Parathyroid adenoma (tissue), 2 donors: Measurements from ENCODE around the gene RPL27.
A peak's percentile ranks its signal among the peaks of the same experiment; 100 is the strongest.
"Not testable (repeated sequence)": the region's sequence is repeated elsewhere in the genome, so short reads cannot be mapped to it uniquely, and the experiment has no call there.

ENCODE experiments used
- H2AFZ ChIP-seq: fragments of 300-600 bp; sonication (generic); one replicate; pipeline ENCODE4 v1.7.0; 2017; ENCODE audit warnings: antibody characterized with exemption, mild to moderate bottlenecking
- H3K27ac ChIP-seq: fragments of 300-600 bp; sonication (generic); one replicate; pipeline ENCODE4 v1.7.0; 2017
- H3K27me3 ChIP-seq: fragments of 300-600 bp; sonication (generic); one replicate; pipeline ENCODE4 v1.7.0; 2017; ENCODE audit warnings: low read length; ENCODE audit not compliant: control insufficient read depth, insufficient read depth
- H3K36me3 ChIP-seq: fragments of 300-600 bp; sonication (generic); one replicate; pipeline ENCODE4 v1.7.0; 2017; ENCODE audit warnings: low read length; ENCODE audit not compliant: control insufficient read depth, insufficient read depth
- H3K4me1 ChIP-seq: fragments of 300-600 bp; sonication (generic); one replicate; pipeline ENCODE4 v1.7.0; 2017; ENCODE audit warnings: control low read depth
- H3K4me2 ChIP-seq: fragments of 300-600 bp; sonication (generic); one replicate; pipeline ENCODE4 v1.7.0; 2017; ENCODE audit warnings: low read length
- H3K4me3 ChIP-seq: fragments of 300-600 bp; sonication (generic); one replicate; pipeline ENCODE4 v1.7.0; 2017; ENCODE audit warnings: low read depth, low read length
- H3K79me2 ChIP-seq: fragments of 300-600 bp; sonication (generic); one replicate; pipeline ENCODE4 v1.7.0; 2017; ENCODE audit warnings: control low read depth
- H3K9ac ChIP-seq: fragments of 300-600 bp; sonication (generic); one replicate; pipeline ENCODE4 v1.7.0; 2017; ENCODE audit warnings: mild to moderate bottlenecking
- H3K9me3 ChIP-seq: fragments of 300-600 bp; sonication (generic); one replicate; pipeline ENCODE4 v1.7.0; 2017; ENCODE audit warnings: low read length; ENCODE audit not compliant: control insufficient read depth
- TF ChIP-seq, protein P1 (sequence below): fragments of 300-600 bp; sonication (generic); IDR thresholded peaks from one replicate; pipeline ENCODE4 v1.7.0; 2017; ENCODE audit warnings: antibody characterized with exemption, mild to moderate bottlenecking
- donor health status: primary hyperparathyroidism.

The RPL27 gene

DNA sequence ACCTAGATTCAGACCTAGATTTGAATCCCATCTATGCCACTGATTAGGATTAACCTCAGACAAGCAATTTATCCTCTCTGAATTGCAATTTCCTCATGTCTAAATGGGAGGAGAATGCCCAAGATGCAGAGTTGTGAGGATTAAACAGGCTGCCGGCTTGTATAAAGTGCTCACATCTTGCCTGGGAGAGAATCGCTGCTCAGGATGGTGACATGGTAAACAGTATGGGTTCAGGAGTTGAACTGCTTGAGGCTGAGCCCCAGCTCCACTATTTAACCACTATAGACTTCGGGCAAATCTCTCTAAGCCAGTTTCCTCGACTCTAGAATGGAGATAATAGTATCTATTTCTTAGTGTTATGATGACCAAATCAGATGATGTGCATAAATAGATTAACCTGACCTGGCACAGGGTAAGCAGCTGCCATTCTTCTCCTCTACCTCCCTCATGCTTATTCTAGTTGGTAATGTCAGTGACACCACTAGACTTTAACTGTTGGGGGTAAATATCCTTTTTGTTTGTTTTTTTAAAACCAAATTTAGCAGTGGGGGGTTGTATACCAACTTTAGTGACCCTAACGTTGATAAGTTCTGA is 732 bp upstream of the RPL27 start:
- H3K4me3 ChIP-seq: peak overlapping the region; percentile 76
- H3K36me3 ChIP-seq: no peaks in the 10 kb centered on the region
- H3K4me2 ChIP-seq: peak overlapping the region; percentile 5
- H3K9me3 ChIP-seq: no peaks in the 10 kb centered on the region
- H3K79me2 ChIP-seq: peaks cover 11% of the 10 kb centered on the region
- TF ChIP-seq, protein P1, sequence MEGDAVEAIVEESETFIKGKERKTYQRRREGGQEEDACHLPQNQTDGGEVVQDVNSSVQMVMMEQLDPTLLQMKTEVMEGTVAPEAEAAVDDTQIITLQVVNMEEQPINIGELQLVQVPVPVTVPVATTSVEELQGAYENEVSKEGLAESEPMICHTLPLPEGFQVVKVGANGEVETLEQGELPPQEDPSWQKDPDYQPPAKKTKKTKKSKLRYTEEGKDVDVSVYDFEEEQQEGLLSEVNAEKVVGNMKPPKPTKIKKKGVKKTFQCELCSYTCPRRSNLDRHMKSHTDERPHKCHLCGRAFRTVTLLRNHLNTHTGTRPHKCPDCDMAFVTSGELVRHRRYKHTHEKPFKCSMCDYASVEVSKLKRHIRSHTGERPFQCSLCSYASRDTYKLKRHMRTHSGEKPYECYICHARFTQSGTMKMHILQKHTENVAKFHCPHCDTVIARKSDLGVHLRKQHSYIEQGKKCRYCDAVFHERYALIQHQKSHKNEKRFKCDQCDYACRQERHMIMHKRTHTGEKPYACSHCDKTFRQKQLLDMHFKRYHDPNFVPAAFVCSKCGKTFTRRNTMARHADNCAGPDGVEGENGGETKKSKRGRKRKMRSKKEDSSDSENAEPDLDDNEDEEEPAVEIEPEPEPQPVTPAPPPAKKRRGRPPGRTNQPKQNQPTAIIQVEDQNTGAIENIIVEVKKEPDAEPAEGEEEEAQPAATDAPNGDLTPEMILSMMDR: no peak
- no peaks in the 10 kb centered on the region for H3K27me3 ChIP-seq
- peak overlapping the region; percentile 87 for H3K27ac ChIP-seq
- no peak overlapping the region for H3K9ac ChIP-seq
- H3K4me1 ChIP-seq: peaks cover 12% of the 10 kb centered on the region
- peak overlapping the region; percentile 63 for H2AFZ ChIP-seq

DNA sequence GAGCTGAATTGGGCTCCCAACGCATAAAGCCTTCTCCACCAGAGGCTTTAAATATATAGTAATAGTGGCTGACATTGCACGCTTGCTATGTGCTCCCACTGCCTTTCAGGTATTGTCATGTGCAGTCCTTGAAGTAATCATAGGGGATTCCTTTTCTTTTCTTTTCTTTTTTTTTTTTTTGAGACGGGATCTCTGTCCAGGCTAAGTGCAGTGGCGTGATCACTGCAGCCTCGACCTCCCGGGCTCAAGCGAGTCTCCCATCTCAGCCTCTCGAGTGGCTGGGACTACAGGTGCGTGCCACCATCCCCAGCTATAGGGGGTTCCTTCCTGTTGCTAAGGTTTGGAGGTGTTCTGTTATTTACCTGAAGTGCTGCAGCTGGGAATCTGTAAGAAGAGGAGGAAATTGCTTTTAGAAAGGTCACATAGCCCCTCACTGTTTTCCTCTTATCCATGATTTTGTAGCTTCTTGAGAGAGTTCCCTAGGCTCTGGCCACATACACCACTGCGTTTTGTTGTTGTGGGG is 845 bp downstream of the RPL27 start:
- Histone ChIP-seq H2AFZ (peak overlapping the region; percentile 83), H3K36me3 (no peaks in the 10 kb centered on the region), H3K4me1 (peaks cover 12% of the 10 kb centered on the region), H3K9me3 (no peaks in the 10 kb centered on the region), H3K4me3 (peak overlapping the region; percentile 76), H3K9ac (peak overlapping the region; percentile 32), H3K27me3 (no peaks in the 10 kb centered on the region), H3K27ac (peak overlapping the region; percentile 87), H3K4me2 (peak overlapping the region; percentile 70), H3K79me2 (peaks cover 11% of the 10 kb centered on the region)
- TF ChIP-seq, protein P1: no peak

DNA sequence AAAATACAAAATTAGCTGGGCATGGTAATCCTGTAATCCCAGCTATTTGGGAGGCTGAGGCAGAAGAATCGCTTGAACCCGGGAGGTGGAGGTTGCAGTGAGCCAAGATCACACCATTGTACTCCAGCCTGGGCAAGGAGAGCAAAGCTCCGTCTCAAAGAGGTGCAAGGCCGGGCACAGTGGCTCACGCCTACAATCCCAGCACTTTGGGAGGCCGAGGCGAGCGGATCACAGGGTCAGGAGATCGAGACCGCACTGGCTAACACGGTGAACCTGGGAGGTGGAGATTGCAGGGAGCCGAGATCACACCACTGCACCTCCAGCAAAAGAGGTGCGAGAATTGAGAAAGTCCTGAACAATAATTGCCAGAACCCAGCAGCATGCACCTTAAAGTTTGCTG is 2.7 kb downstream of the RPL27 start:
- not testable (repeated sequence) for H3K4me3 ChIP-seq, H3K27me3 ChIP-seq, H3K36me3 ChIP-seq, H3K27ac ChIP-seq, H2AFZ ChIP-seq, H3K9me3 ChIP-seq, H3K9ac ChIP-seq, H3K4me2 ChIP-seq
- Histone ChIP-seq H3K79me2 (peaks cover 11% of the 10 kb centered on the region), H3K4me1 (peaks cover 12% of the 10 kb centered on the region)

- Histone ChIP-seq H3K36me3 (no peaks in the 10 kb centered on the region), H2AFZ (no peak overlapping the region), H3K9me3 (no peaks in the 10 kb centered on the region), H3K4me1 (peaks cover 15% of the 10 kb centered on the region), H3K9ac (no peak overlapping the region), H3K4me2 (no peak overlapping the region), H3K27me3 (no peaks in the 10 kb centered on the region), H3K27ac (no peak overlapping the region), H3K4me3 (no peak overlapping the region), H3K79me2 (peaks cover 11% of the 10 kb centered on the region)
- TF ChIP-seq, protein P1: no peak
Measured at GRCh38 chr17:43003542-43004172, 5.4 kb downstream of the RPL27 start.

- H3K27me3 ChIP-seq: no peaks in the 10 kb centered on the region
- peak within 1 kb of the TSS; percentile 98 for H2AFZ ChIP-seq
- peak within 1 kb of the TSS; percentile 89 for H3K27ac ChIP-seq
- no peaks in the 10 kb centered on the region for H3K36me3 ChIP-seq
- H3K4me2 ChIP-seq: peak within 1 kb of the TSS; percentile 96
- H3K4me1 ChIP-seq: peaks cover 4% of the 10 kb centered on the region
- H3K4me3 ChIP-seq: peak within 1 kb of the TSS; percentile 93
- no peak within 1 kb of the TSS for H3K9ac ChIP-seq
- H3K9me3 ChIP-seq: no peaks in the 10 kb centered on the region
- TF ChIP-seq, protein P1: peak; percentile 57
- no peaks in the 10 kb centered on the region for H3K79me2 ChIP-seq
Measured at GRCh38 chr17:43006639-43007551, 8.7 kb downstream of the RPL27 start, which contains the start of gene IFI35. TSS of gene IFI35 (plus strand) at chr17:43006784. CDS start at chr17:43006948, 164 bp downstream.
